Measurements from ENCODE around the gene LRRC4C.

DNA sequence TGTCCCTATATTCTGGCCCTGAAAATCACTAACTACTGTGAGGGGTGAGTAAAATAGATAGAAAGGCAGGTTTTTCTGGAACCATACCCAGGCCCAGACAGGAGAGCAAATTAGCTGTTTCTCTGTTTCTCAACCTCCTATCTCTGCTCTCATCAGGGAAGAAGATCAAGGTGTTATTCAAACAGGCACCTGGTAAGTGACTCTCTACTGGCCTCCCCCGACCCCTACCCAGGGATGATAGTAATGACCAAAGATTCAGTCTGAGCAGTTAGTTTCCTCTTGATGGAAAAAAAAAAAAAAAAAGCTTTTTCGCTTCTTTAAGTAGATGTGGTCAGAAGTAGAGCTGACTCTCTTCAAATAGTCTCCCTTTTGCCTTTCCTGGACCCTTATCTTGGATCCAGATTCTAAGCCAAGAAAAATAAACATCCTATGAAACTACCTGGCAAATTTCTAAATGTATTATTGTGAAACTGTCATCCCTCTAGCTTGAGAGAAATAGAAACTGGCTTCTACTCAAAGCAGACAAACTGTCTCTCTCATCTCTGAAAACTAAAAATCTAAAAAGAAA, 9.9 kb downstream of the LRRC4C start:
- TF ChIP-seq EZH2 (IDR thresholded peaks at IDR 0.05; ENCODE audit: borderline replicate concordance, low read depth, low read length, severe bottlenecking): no peak
- TF ChIP-seq, protein P1, sequence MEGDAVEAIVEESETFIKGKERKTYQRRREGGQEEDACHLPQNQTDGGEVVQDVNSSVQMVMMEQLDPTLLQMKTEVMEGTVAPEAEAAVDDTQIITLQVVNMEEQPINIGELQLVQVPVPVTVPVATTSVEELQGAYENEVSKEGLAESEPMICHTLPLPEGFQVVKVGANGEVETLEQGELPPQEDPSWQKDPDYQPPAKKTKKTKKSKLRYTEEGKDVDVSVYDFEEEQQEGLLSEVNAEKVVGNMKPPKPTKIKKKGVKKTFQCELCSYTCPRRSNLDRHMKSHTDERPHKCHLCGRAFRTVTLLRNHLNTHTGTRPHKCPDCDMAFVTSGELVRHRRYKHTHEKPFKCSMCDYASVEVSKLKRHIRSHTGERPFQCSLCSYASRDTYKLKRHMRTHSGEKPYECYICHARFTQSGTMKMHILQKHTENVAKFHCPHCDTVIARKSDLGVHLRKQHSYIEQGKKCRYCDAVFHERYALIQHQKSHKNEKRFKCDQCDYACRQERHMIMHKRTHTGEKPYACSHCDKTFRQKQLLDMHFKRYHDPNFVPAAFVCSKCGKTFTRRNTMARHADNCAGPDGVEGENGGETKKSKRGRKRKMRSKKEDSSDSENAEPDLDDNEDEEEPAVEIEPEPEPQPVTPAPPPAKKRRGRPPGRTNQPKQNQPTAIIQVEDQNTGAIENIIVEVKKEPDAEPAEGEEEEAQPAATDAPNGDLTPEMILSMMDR (IDR thresholded peaks at IDR 0.05; ENCODE audit: borderline replicate concordance, extremely low read depth, low read length, poor library complexity, severe bottlenecking): no peak
